Calu3 (cell line): ENCODE data around the gene ACTA2. TPM values are rescaled to one million over a fixed set of nuclear protein-coding genes. Genes with fewer than 3 reads are reported as not detected.
A peak's percentile ranks its signal among the peaks of the same experiment; 100 is the strongest.

ENCODE experiments used
- BruUV-seq: library from RNA; stranded (reverse); fragments of 400-500 nt; replicated peaks from 2 replicates; lab custom pipeline; 2021; lab: Mats Ljungman, UMichigan
- CTCF ChIA-PET: fragments of 300-600 bp; sonication (Branson Sonifier 250); formaldehyde crosslinking; loops from one replicate; lab custom pipeline; 2022; ENCODE audit warnings: antibody characterized with exemption; lab: Charles Lee
- DNase-seq: peaks from one replicate; pipeline ENCODE4 v3.0.0; 2022
- H3K27ac Mint-ChIP-seq: one replicate; pipeline ENCODE4 v1.8.0; 2022; ENCODE audit warnings: mixed read lengths; ENCODE audit not compliant: unreplicated experiment
- H3K27me3 Mint-ChIP-seq: one replicate; pipeline ENCODE4 v1.8.0; 2022; ENCODE audit warnings: mixed read lengths; ENCODE audit not compliant: unreplicated experiment
- H3K36me3 Mint-ChIP-seq: one replicate; pipeline ENCODE4 v1.8.0; 2022; ENCODE audit warnings: mild to moderate bottlenecking, moderate library complexity, mixed read lengths; ENCODE audit not compliant: insufficient read depth, unreplicated experiment
- H3K4me1 Mint-ChIP-seq: one replicate; pipeline ENCODE4 v1.8.0; 2022; ENCODE audit warnings: mild to moderate bottlenecking, low read depth, mixed read lengths; ENCODE audit not compliant: unreplicated experiment
- H3K4me3 Mint-ChIP-seq: one replicate; pipeline ENCODE4 v1.8.0; 2022; ENCODE audit warnings: mild to moderate bottlenecking, low read depth, moderate library complexity, mixed read lengths; ENCODE audit not compliant: unreplicated experiment
- H3K9me3 Mint-ChIP-seq: one replicate; pipeline ENCODE4 v1.8.0; 2022; ENCODE audit warnings: low read depth, mixed read lengths; ENCODE audit not compliant: unreplicated experiment
- intact Hi-C: fragments of 100-400 bp; cut with micrococcal nuclease; formaldehyde crosslinking; loops from one replicate; pipeline ENCODE4 v1.10.0; 2022; ENCODE audit not compliant: unreplicated experiment
- total RNA-seq: library from RNA; stranded (reverse); gene quantifications from 2 replicates; pipeline ENCODE4 v1.2.3, GENCODE V29; 2022
- TF ChIP-seq, protein P1 (sequence below): fragments of 200-600 bp; IDR thresholded peaks from one replicate; pipeline ENCODE4 v1.8.0; 2022; ENCODE audit warnings: antibody characterized with exemption; ENCODE audit not compliant: unreplicated experiment

Gene ACTA2
- total RNA-seq, 1 experiment from 2014 or later, result 1.0 TPM

DNA sequence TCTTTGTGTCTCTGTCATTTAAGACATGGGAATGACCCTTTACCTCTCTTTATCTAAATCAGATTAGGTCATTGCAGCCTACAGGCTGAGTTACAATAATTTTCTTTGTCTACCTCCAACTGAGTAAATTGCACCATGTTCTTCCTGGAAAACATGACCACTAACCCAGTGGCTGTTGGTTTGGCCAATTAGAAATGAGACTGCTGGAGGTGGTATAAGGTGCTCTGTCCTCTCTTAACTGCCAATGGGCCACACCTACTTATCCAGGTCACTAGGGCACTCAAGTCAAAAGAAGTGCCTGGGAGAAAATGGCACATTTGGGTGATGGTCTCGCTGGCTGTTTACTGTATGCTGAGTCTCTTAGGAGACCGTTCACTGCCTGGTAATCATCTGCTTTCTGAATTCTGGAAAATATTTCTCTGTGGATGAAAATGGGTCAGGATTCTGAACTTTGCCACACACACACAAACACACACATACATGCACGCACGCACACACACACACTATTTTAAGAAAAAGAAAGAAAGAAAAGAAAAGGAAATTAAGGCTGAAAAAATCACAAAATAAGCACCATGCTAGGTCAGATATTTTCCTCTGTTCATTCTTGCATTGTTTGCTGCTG lies 56.1 kb downstream of the ACTA2 start:
- BruUV-seq, result no TSS peak
- no peaks in the 10 kb centered on the region for H3K9me3 Mint-ChIP-seq
- peaks cover 15% of the 10 kb centered on the region for H3K4me1 Mint-ChIP-seq
- peak; percentile 47 for DNase-seq
- CTCF ChIA-PET, result no interaction called here
- peak overlapping the region; percentile 20 for H3K4me3 Mint-ChIP-seq
- intact Hi-C loops, result no loop called here
- H3K36me3 Mint-ChIP-seq, result peaks cover 4% of the 10 kb centered on the region
- TF ChIP-seq, protein P1, sequence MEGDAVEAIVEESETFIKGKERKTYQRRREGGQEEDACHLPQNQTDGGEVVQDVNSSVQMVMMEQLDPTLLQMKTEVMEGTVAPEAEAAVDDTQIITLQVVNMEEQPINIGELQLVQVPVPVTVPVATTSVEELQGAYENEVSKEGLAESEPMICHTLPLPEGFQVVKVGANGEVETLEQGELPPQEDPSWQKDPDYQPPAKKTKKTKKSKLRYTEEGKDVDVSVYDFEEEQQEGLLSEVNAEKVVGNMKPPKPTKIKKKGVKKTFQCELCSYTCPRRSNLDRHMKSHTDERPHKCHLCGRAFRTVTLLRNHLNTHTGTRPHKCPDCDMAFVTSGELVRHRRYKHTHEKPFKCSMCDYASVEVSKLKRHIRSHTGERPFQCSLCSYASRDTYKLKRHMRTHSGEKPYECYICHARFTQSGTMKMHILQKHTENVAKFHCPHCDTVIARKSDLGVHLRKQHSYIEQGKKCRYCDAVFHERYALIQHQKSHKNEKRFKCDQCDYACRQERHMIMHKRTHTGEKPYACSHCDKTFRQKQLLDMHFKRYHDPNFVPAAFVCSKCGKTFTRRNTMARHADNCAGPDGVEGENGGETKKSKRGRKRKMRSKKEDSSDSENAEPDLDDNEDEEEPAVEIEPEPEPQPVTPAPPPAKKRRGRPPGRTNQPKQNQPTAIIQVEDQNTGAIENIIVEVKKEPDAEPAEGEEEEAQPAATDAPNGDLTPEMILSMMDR, result no peak
- peak overlapping the region; percentile 63 for H3K27ac Mint-ChIP-seq
- H3K27me3 Mint-ChIP-seq, result no peaks in the 10 kb centered on the region

DNA sequence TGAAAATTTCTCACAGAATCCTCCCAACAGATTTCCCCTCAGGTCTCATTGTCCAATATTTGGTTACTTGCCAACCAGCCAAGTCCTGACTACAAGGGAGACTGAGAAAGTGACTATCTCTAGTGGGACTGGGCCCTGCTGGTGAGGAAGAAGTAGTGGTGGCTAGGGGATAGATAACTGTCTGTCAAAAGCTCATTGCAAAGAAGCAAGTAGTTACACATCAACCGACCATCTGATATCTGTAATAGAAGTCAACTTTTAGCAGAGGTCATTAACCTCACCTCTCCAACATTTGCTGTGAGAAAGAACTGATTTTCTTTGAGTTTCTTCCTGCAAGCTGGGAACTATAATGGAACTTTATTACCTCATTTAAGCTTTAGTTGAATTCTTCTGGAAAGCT lies 57.3 kb downstream of the ACTA2 start:
- Mint-ChIP-seq H3K4me1 (peaks cover 23% of the 10 kb centered on the region), H3K9me3 (no peaks in the 10 kb centered on the region), H3K36me3 (peaks cover 4% of the 10 kb centered on the region), H3K4me3 (no peak overlapping the region), H3K27ac (no peak overlapping the region), H3K27me3 (no peaks in the 10 kb centered on the region)
- intact Hi-C loops, result no loop called here
- no peak for DNase-seq
- CTCF ChIA-PET, result no interaction called here
- TF ChIP-seq, protein P1, result no peak
- BruUV-seq, result no TSS peak

DNA sequence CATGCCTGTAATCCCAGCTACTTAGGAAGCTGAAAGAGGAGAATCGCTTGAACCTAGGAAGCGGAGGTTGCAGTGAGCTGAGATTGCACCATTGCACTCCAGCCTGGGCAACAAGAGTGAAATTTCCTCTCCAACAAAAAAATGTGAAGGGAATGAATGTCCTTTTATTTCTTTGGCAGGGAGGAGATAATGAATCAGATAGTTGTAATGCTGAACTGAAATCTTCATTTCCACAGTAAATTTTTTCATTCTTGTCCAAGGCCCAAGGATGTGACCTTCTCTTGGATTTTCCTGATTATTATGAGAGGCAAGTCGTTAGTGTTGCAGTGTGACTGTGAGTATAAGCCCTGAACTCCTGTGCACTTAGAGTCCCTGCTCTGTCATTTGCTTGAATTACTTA lies 59.0 kb downstream of the ACTA2 start:
- intact Hi-C loops, result no loop called here
- H3K27ac Mint-ChIP-seq, result no peak overlapping the region
- TF ChIP-seq, protein P1, result no peak
- no peak overlapping the region for H3K4me3 Mint-ChIP-seq
- peaks cover 4% of the 10 kb centered on the region for H3K36me3 Mint-ChIP-seq
- H3K27me3 Mint-ChIP-seq, result no peaks in the 10 kb centered on the region
- no peaks in the 10 kb centered on the region for H3K9me3 Mint-ChIP-seq
- DNase-seq, result no peak
- H3K4me1 Mint-ChIP-seq, result peaks cover 27% of the 10 kb centered on the region
- CTCF ChIA-PET, result no interaction called here
- BruUV-seq, result no TSS peak

DNA sequence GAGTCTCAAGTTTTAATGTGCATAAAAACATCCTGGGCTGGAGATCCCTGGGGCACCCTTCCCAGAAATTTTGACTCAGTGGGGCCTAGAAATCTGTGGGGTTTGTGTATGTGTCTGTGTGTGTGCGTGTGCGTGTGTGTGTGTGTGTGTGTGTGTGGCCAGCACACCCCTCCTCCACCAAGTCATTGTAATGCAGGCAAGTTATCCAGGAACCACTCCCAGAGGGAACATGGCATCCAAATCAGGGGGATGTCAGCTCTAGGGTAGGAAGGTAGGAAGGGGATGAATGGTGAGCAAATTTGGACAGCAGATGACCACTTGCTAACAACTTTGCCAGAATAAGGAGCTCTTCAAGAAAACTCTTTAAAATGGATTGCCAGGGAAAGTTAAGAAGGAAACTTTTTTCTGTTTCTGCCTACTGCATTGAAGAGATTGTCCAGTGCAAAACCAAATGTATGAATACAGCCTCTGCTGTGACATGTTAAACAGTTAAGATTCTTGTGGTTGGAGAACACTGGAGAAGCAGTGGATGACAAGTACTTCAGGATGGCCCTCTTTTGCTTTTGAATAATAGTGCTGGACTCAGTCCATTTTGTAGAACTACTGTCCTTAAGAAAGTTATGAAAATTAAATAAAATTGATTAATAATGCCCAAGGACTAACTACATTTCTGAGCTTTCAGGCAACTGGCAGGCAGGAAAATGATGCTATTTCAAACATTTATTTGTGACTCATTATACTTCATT lies 60.2 kb downstream of the ACTA2 start:
- CTCF ChIA-PET, result interaction anchor here (1.2 kb wide), 1 partner anchor 199 kb away, joined by 3 read pairs; no protein-coding TSS in a partner anchor
- no TSS peak for BruUV-seq
- no peak overlapping the region for H3K27ac Mint-ChIP-seq

More for the DNA sequence above, 60.2 kb downstream of the ACTA2 start:
- Mint-ChIP-seq H3K9me3 (no peaks in the 10 kb centered on the region), H3K27me3 (no peaks in the 10 kb centered on the region), H3K4me3 (no peak overlapping the region), H3K36me3 (peaks cover 4% of the 10 kb centered on the region), H3K4me1 (peaks cover 33% of the 10 kb centered on the region)
- TF ChIP-seq, protein P1, result no peak
- intact Hi-C loops, result no loop called here
- no peak for DNase-seq
